Chondrocyte (in vitro differentiated cells): ENCODE measurements around the gene MAP1LC3C. TPM values are rescaled to one million over a fixed set of nuclear protein-coding genes. Genes with fewer than 3 reads are reported as not detected.

Experiments
- DNase-seq: peaks from one replicate; pipeline ENCODE4 v3.0.0; 2021; ENCODE audit warnings: mixed read lengths, low spot score
- H3K27ac Mint-ChIP-seq: one replicate; pipeline ENCODE4 v1.8.0; 2021; ENCODE audit warnings: mild to moderate bottlenecking, moderate library complexity, mixed read lengths; ENCODE audit not compliant: unreplicated experiment
- H3K27me3 Mint-ChIP-seq: 2 replicates; pipeline ENCODE4 v1.8.0; 2021; ENCODE audit warnings: low read depth, mixed read lengths
- H3K36me3 Mint-ChIP-seq: 2 replicates; pipeline ENCODE4 v1.8.0; 2021; ENCODE audit warnings: low read depth, mixed read lengths
- H3K4me1 Mint-ChIP-seq: 2 replicates; pipeline ENCODE4 v1.8.0; 2021; ENCODE audit warnings: low read depth, mild to moderate bottlenecking, mixed read lengths
- H3K4me3 Mint-ChIP-seq: one replicate; pipeline ENCODE4 v1.8.0; 2021; ENCODE audit warnings: mild to moderate bottlenecking, moderate library complexity, mixed read lengths; ENCODE audit not compliant: unreplicated experiment
- H3K9me3 Mint-ChIP-seq: 2 replicates; pipeline ENCODE4 v1.8.0; 2021; ENCODE audit warnings: low read depth, mixed read lengths
- total RNA-seq: library from RNA; stranded (reverse); gene quantifications from 3 replicates; pipeline ENCODE4 v1.2.1, GENCODE V29; 2021
- TF ChIP-seq, protein P1 (sequence below): fragments of 200-600 bp; sonication (generic); IDR thresholded peaks from 2 replicates; pipeline ENCODE4 v1.5.0; 2021; ENCODE audit warnings: antibody characterized with exemption, mild to moderate bottlenecking, moderate library complexity

MAP1LC3C gene
- total RNA-seq, 1 donor from 2014 or later, result 0.65 TPM

DNA sequence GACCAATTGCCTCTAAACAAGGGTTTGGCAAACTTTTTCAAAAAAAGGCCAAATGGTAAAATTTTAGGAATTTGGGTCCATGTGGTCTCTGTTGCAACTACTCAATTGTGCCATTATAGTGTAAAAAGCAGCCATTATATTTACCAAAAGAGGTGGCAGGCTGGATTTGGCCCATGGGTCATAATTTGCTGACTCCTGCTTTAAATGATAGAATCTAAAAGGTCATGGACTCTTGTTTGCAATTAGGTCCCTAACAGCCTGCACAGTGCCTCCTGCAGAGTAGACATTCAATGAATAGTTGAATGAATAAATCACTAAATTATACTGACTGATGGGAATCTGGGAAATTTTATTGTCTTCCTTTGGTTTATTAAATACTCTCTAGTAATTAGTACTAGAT, 35.2 kb downstream of the MAP1LC3C start:
- TF ChIP-seq, protein P1, sequence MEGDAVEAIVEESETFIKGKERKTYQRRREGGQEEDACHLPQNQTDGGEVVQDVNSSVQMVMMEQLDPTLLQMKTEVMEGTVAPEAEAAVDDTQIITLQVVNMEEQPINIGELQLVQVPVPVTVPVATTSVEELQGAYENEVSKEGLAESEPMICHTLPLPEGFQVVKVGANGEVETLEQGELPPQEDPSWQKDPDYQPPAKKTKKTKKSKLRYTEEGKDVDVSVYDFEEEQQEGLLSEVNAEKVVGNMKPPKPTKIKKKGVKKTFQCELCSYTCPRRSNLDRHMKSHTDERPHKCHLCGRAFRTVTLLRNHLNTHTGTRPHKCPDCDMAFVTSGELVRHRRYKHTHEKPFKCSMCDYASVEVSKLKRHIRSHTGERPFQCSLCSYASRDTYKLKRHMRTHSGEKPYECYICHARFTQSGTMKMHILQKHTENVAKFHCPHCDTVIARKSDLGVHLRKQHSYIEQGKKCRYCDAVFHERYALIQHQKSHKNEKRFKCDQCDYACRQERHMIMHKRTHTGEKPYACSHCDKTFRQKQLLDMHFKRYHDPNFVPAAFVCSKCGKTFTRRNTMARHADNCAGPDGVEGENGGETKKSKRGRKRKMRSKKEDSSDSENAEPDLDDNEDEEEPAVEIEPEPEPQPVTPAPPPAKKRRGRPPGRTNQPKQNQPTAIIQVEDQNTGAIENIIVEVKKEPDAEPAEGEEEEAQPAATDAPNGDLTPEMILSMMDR, result no peak
- H3K9me3 Mint-ChIP-seq, result no peaks in the 10 kb centered on the region
- no peaks in the 10 kb centered on the region for H3K36me3 Mint-ChIP-seq
- no peak overlapping the region for H3K27ac Mint-ChIP-seq
- no peaks in the 10 kb centered on the region for H3K27me3 Mint-ChIP-seq
- H3K4me1 Mint-ChIP-seq, result no peaks in the 10 kb centered on the region
- H3K4me3 Mint-ChIP-seq, result no peak overlapping the region
- DNase-seq, result no peak

DNA sequence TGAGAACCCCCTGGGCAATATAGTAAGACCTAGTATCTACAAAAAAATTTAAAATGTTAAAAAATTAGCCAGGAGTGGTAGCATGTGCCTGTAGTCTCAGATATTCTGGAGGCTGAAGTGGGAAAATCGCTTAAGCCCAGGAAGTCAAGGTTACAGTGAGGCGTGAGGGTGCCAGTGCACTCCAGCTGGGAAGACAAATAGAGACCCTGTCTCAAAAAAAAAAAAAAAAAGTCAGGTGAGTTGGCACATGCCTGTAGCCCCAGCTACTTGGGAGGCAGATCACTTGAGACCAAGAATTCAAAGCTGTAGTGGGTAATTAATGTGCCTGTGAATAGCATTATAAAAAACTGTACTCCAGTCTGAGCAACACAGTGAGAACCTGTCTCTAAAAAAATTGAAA, 36.7 kb downstream of the MAP1LC3C start:
- H3K9me3 Mint-ChIP-seq, result no peaks in the 10 kb centered on the region
- H3K4me1 Mint-ChIP-seq, result no peaks in the 10 kb centered on the region
- no peaks in the 10 kb centered on the region for H3K27me3 Mint-ChIP-seq

GRCh38 chr1:241957692-241958494, 41.0 kb downstream of the MAP1LC3C start, which contains the start of gene BECN2:
TSS of gene BECN2 (plus strand) at chr1:241957767. CDS start at chr1:241957767, 0 bp downstream.
- H3K4me3 Mint-ChIP-seq, result no peak within 1 kb of the TSS
- TF ChIP-seq, protein P1, result no peak
- H3K9me3 Mint-ChIP-seq, result no peaks in the 10 kb centered on the region
- peak; percentile 91 for DNase-seq
- no peaks in the 10 kb centered on the region for H3K27me3 Mint-ChIP-seq
- no peaks in the 10 kb centered on the region for H3K36me3 Mint-ChIP-seq
- no peaks in the 10 kb centered on the region for H3K4me1 Mint-ChIP-seq
- H3K27ac Mint-ChIP-seq, result no peak within 1 kb of the TSS

More for the DNA sequence above, 36.7 kb downstream of the MAP1LC3C start:
- DNase-seq, result no peak
- no peak overlapping the region for H3K4me3 Mint-ChIP-seq
- no peak overlapping the region for H3K27ac Mint-ChIP-seq
- no peaks in the 10 kb centered on the region for H3K36me3 Mint-ChIP-seq
- TF ChIP-seq, protein P1, result no peak

- H3K4me3 Mint-ChIP-seq, result no peak overlapping the region
- no peak for DNase-seq
- no peaks in the 10 kb centered on the region for H3K4me1 Mint-ChIP-seq
- TF ChIP-seq, protein P1, result no peak
- no peak overlapping the region for H3K27ac Mint-ChIP-seq
- peaks cover 4% of the 10 kb centered on the region for H3K27me3 Mint-ChIP-seq
- no peaks in the 10 kb centered on the region for H3K9me3 Mint-ChIP-seq
- H3K36me3 Mint-ChIP-seq, result no peaks in the 10 kb centered on the region
These were observed 48.5 kb downstream of the MAP1LC3C start for GRCh38 chr1:241950390-241950789.

- Mint-ChIP-seq H3K4me1 (no peaks in the 10 kb centered on the region), H3K27ac (no peak overlapping the region), H3K9me3 (no peaks in the 10 kb centered on the region), H3K36me3 (no peaks in the 10 kb centered on the region), H3K27me3 (peaks cover 4% of the 10 kb centered on the region), H3K4me3 (no peak overlapping the region)
- TF ChIP-seq, protein P1, result no peak
- no peak for DNase-seq
These were observed 51.5 kb downstream of the MAP1LC3C start for GRCh38 chr1:241947354-241947753.

Other genes starting within 250 kb of the MAP1LC3C start
- 2.7 to 11.5 TPM (median 3.8 TPM) in 3 replicates for gene EXO1, start 150.9 kb downstream of the MAP1LC3C start, total RNA-seq
- gene BECN2, start 41.3 kb downstream of the MAP1LC3C start, total RNA-seq, result not detected in 3 replicates